HG03558 (cell line): Measurements from ENCODE around the gene CRHBP.
"Not testable (repeated sequence)": the region's sequence is repeated elsewhere in the genome, so short reads cannot be mapped to it uniquely, and the experiment has no call there.

Experiments
- ATAC-seq: cut with Tn5 transposase; IDR thresholded peaks from one replicate; pipeline ENCODE4 v1.9.1; 2021; ENCODE audit warnings: moderate number of reproducible peaks; ENCODE audit not compliant: unreplicated experiment; ENCODE audit errors: extremely low read depth

The CRHBP gene

DNA sequence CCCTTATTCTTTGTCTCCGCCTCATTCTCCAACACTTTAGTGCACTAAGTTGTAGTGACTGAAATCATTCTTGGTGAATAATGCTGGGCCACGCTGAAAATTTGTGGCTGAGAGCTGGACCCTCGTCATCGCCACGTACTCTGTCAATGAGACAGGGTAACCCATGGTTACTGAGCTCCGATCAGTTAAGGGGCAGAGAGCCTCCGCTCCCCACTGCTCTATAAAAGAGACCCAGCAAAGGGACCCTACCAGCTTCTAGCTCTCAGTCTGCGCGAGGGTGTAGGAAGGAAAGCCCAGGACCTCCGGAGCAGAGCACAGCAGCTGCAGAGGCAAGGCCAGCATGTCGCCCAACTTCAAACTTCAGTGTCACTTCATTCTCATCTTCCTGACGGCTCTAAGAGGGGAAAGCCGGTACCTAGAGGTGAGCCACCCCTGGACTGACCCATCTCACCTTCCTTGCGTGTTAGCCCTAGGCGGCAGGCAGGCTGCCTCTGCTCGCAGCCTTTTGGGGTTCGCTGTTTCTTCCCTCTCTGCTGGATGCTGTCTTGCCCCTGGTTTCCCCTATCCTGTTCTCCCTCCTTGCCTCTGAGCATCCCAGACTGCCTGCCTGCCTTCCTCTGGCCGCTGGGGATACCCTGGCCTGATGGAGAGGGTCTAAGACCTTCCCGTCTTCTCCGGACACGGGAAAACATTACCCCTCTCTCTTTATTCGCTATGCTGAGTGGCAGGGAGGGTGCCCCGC, at the start of gene CRHBP:
TSS of gene CRHBP (plus strand) at position 251 of the 742 bp plus-strand sequence. CDS start at position 341, 90 bp downstream.
- ATAC-seq: no peak

DNA sequence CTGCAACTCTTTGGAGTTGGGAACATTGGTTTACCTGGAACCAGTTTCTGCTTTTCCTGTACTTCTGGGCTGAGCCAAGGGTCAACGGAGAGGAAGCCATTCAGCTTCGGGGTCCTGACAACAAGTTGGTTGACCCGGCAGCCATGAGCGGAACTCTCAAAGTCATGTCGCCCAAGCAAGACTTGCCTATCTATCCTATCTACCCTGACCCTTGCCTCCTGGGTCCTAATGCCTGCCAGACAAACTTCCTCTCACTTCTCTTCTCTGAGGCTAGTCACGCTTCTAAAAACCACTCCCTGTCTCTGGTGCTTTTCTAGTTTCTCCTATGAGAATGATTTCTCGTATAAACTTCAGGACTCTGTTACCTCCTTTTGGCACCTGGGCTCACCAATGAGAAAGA, 44.7 kb upstream of the CRHBP start:
- ATAC-seq: no peak

GRCh38 chr5:76910344-76910933, 42.4 kb upstream of the CRHBP start:
- not testable (repeated sequence) for ATAC-seq

DNA sequence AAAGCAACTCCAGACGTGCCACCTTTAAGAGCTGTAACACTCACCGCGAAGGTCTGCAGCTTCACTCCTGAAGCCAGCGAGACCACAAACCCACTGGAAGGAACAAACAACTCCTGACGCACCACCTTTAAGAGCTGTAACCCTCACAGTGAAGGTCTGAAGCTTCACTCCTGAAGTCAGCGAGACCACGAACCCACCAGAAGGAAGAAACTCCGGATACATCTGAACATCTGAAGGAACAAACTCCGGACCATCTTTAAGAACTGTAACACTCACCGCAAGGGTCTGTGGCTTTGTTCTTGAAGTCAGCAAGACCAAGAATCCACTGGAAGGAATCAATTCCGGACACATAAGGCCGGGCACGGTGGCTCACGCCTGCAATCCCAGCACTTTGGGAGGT, 38.2 kb upstream of the CRHBP start:
- ATAC-seq: not testable (repeated sequence)

DNA sequence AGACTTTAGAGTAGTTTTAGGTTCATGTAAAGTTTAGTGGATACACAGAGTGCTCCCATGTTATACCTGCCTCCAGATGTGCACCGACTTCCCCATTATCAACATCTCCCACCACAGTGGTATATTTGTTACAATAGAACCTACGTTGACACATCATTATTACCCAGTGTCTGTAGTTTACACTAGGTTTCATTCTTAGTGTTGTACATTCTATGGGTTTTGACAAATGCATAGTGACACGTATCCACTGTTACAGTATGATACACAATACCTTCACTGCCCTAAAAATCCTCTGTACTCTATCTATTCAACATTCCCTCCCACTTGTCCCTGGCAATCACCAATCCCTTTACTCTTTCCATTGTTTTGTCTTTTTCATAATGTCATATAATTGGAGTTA, 34.3 kb upstream of the CRHBP start:
- ATAC-seq: no peak

DNA sequence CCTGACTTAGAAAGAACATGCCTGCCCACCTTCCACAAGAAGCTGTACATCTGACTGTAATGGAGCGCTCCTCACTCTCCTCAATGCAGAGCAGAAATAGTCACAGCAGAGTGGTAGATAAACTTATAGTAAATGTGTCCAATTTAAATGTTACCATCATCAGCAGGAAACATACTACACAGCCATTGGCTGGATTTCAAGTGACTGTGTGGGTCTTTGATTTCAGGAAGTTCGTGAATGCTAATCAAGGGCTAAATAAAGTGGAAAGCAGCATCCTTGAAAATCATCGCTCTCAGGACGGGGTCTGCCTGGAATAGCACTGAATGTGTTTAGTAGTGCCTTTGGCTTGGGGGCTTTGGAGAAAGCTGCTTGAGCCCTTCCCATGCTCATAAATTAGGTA, 32.4 kb upstream of the CRHBP start:
- ATAC-seq: no peak

DNA sequence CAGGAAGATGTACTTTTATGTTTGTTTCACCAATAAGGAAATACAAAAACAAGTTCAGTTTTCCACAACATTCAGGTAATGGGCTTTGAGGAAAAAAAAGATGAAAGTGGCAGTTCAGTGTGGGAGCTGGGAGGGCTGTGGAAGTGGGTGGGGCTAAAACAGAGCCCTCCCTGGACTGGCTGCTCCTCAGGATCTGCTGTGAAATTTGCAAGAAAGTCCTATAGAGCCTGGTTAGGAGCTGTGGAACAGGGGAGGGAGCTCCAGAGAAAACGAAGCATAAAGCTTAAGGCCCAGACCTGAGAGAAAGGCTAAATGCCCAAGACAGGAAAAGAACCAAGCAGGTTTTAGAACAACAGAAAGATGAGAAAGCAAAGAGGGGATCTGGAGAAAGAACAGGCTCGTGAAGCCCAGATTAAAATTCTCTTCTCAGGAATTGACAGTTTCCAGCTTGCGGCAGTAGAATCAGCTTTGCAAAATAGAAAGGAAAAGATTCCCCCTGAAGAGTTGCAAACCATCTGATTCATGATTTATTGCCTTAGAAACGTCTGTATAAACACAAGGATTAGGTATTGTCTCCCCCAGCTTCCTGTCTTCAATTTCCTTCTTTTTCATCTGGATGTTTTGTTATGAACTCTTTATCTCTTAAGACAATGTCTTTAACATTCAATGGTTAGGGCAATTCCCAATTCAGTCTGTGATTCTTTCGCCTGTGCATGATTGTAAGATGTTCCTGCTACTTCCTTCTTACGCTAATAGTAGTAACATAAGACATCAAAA, 26.3 kb upstream of the CRHBP start:
- no peak for ATAC-seq

DNA sequence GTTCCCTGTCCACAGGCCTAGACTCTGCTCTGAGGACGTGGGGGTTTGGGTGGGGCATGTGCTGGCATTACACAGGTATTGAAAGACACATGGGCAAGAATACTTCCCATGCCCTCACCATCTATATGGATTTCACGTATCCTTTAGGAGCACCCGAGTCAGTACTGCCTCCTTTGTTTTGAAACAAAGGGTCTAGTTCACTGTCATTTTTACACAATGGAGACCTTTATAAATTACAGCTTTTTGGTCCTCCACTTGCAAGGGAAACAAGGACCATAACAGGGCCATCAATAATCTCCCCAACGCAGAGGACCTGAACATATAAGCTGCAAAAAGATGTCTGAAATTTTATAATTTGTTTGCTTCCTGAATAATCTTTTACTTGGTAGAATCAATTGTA, 24.9 kb upstream of the CRHBP start:
- ATAC-seq: no peak

GRCh38 chr5:76930083-76930482, 22.8 kb upstream of the CRHBP start:
- no peak for ATAC-seq

DNA sequence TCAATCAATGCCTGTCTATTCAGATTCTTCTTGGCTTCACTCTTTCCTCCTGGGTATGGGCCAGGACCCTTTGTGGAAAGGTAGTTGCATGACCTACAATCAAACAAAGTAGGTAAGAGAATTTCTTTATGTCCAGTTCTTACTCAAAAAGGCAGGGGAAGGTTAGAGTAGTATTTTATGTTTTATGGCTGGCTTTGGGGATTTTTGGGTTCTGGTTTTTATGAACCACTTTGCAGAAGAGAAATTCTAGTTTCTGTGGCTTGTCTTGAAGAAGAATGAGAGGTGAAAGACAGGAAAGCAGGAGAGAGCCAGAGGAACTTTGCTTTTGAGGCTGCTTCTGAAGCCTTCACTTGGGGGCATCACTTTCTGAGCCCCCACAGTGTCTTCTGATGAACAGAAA, 14.7 kb upstream of the CRHBP start:
- ATAC-seq: no peak

GRCh38 chr5:76941000-76941399, 11.8 kb upstream of the CRHBP start:
- no peak for ATAC-seq

GRCh38 chr5:76941442-76941841, 11.4 kb upstream of the CRHBP start:
- no peak for ATAC-seq

GRCh38 chr5:76942581-76942980, 10.3 kb upstream of the CRHBP start:
- ATAC-seq: no peak

- no peak for ATAC-seq
These were observed 9.8 kb upstream of the CRHBP start for GRCh38 chr5:76943006-76943405.

- ATAC-seq: no peak
These were observed 8.2 kb upstream of the CRHBP start for GRCh38 chr5:76944638-76945037.

- ATAC-seq: not testable (repeated sequence)
These were observed 7.6 kb upstream of the CRHBP start for GRCh38 chr5:76945238-76945637.

DNA sequence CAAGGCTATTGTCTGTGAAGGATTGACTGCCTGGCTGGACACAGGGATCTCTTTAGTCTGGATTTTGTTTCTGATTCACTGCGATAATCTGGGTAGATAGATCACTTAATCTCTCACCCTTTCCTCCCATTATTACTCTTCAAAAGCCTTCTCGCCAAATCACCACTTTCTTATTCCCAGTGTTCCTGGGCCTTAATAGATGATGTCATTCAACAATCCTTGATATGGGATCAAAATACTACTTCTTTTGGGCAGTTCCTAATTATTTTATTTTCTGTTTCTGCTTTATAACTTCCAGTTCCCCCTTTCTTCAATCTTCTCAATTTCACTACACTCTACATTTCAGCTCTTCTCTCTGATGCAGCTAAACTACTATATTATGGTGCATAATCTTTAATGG, 6.8 kb upstream of the CRHBP start:
- ATAC-seq: no peak

GRCh38 chr5:76947082-76947503, 5.8 kb upstream of the CRHBP start:
- ATAC-seq: no peak

GRCh38 chr5:76953551-76954382, 922 bp downstream of the CRHBP start:
- no peak for ATAC-seq

- ATAC-seq: no peak
These were observed 1.5 kb downstream of the CRHBP start for GRCh38 chr5:76954383-76954763.
